Fibroblast of mammary gland (primary cell): ENCODE measurements around the gene PXT1.

Experiments
- DNase-seq: peaks from one replicate; pipeline ENCODE4 v3.0.0-alpha.2; 2010; ENCODE audit warnings: low read depth
- H3K4me3 ChIP-seq: 2 replicates; pipeline ENCODE4 v1.5.1; 2011; ENCODE audit warnings: low read depth, mild to moderate bottlenecking, low read length, moderate library complexity; ENCODE audit not compliant: control insufficient read depth
- CTCF ChIP-seq: conservative IDR thresholded peaks from 2 replicates; pipeline ENCODE4 v1.5.1; 2011; ENCODE audit warnings: low read depth, low read length, inconsistent platforms; ENCODE audit not compliant: control insufficient read depth, insufficient read depth

PXT1 gene

DNA sequence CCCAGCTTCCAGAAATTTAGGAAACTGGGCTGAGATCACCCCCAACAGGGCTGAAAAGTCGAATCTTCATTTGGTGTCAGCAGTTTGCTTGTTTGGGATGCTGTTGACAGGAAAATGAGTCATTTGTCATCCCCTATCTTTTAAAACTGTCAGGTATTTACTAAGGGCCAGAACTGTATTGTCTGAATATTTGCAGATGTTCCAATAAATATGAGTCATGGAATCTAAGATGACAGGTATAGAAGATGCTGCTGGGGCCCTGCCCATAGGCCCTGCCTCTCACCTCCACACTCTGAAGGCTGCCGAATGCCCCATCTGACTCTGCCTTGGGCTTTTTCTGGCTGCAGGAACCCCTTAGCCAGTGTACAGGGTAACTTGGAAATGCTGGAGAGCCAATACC lies 59.0 kb downstream of the PXT1 start:
- no peak for DNase-seq
- TF ChIP-seq CTCF, result no peak
- no peak overlapping the region for H3K4me3 ChIP-seq

- no peak for TF ChIP-seq CTCF
- DNase-seq, result no peak
- H3K4me3 ChIP-seq, result no peak overlapping the region
These were observed 59.7 kb downstream of the PXT1 start for GRCh38 chr6:36382976-36383375.

DNA sequence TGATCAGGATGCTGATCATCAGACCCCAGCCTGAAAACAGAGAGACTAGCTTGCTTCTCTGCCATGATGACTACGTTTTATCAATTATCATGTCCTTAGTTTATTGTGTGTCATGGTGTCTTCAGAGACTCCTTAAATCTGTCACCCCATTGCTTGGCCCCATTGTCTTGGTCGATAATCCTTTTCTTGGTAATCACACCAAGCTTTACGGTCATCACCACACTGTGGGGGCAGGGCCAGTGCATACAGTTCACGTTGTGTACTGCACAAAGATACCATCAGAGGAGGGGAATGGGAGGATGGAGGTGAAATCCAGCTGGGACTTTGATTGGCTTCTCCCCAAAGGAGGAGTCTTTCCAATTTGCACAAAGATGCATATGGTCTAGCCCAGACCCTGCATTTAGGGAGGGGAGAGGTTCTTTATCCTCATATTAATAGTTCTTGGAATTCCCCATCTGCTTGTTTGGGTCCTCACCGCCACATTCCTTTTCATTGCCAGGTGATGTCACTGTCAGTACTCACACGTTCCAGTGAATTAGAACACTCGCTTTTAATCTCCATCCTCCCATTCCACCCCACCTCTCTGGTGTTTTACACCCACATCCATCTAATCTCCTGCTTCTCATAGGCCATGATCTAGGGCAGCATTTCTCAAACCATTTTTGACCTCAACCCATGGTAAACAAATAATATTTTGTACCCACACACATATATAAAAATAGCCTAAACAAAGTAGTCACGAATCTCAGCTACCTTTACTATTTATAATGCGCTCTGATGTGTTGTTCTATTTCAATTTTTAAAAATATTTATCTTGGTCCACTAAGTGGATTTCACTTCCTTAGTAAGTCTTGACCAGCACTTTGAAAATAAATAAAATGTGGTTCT lies 60.9 kb downstream of the PXT1 start:
- no peak for TF ChIP-seq CTCF
- DNase-seq, result no peak
- no peak overlapping the region for H3K4me3 ChIP-seq

- TF ChIP-seq CTCF, result no peak
- DNase-seq, result no peak
- no peak overlapping the region for H3K4me3 ChIP-seq
These were observed 62.5 kb downstream of the PXT1 start for GRCh38 chr6:36380166-36380565.

DNA sequence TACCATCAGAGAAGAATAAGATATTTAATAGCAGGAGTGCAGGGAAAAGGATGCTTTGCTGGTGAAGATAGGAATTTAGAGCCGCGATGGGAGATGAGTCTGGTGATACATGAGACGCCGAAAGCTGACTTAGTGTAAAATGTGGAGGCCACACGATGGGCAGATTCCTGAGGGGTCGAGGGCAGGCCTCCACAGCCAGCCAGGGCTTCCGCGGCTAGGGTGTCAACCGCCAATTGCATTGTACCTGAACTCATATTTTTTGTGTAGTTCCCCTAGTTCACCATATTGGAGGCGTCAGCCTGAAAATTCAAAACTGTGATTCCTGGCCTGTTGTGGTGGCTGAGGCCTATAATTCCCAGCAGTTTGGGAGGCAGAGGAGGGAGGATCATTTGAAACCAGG lies 63.7 kb downstream of the PXT1 start:
- TF ChIP-seq CTCF, result no peak
- no peak for DNase-seq
- no peak overlapping the region for H3K4me3 ChIP-seq

DNA sequence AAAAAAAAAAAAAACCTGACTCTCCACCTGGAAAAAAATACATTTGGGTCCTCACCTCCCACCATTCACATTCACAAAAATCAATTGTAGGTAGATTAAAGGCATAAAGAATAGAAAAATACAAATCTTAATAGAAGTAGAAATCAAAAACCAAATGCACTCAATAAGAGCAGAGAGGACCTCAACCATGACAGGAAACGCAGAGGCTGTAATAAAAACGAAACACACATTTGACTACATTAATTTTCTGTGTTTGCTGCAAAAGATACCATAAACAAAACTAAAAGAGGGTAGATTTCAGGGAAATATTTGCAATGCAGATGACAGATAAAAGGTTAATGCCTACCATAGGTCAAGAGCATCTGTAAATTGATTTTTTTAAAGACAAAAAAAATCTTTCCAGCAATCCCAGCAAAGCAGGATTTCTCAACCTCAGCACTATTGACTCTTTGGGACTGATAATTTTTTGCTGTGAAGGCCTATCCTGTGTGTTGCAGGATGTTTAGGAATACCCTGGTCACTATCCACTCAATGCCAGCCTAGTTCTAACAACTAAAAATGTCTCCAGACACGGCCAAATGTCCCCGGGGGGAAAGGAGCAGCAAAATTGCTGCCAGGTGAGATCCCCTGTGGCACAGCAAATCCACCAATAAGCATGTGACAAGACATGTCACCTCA lies 64.3 kb downstream of the PXT1 start:
- no peak overlapping the region for H3K4me3 ChIP-seq
- TF ChIP-seq CTCF, result no peak
- no peak for DNase-seq
